Measurements from ENCODE around the gene CLEC20A. TPM values are rescaled to one million over a fixed set of nuclear protein-coding genes. Genes with fewer than 3 reads are reported as not detected.

Gene CLEC20A
- polyA plus RNA-seq, 3 donors = not detected

GRCh38 chr1:178484698-178485225 lies 12.0 kb downstream of the CLEC20A start:
- no peak for DNase-seq
- H3K36me3 ChIP-seq (replicated peaks in 1 of 2; ENCODE audit: control insufficient read depth in 1 of 2, insufficient read depth in 2 of 2, low read length in 2 of 2) = no peaks in the 10 kb centered on the region
- no peak overlapping the region for H3K4me3 Mint-ChIP-seq
- no peak overlapping the region for H3K4me2 ChIP-seq (replicated peaks; ENCODE audit: extremely low read depth, low read length, poor library complexity, severe bottlenecking)
- H3K4me3 ChIP-seq (replicated peaks in 1 of 3; ENCODE audit: low read depth in 2 of 3, low read length in 3 of 3) = no peak overlapping the region
- H3K27ac Mint-ChIP-seq = no peak overlapping the region
- peaks cover 0 to 4% (median 2%) of the 10 kb centered on the region in 3 donors for H3K27me3 Mint-ChIP-seq (ENCODE audit: low read depth in 3 of 3)
- peaks cover 23% of the 10 kb centered on the region for H3K4me1 Mint-ChIP-seq
- peak overlapping the region; percentile 23 for H2AFZ ChIP-seq (ENCODE audit: insufficient read depth, low read depth, low read length, poor library complexity, severe bottlenecking)
- H3K9me3 ChIP-seq (replicated peaks in 1 of 2; ENCODE audit: control insufficient read depth in 1 of 2, insufficient read depth in 1 of 2, low read length in 2 of 2) = no peaks in the 10 kb centered on the region
- no peaks in the 10 kb centered on the region for H4K20me1 ChIP-seq (ENCODE audit: insufficient read depth, low read length)
- no peaks in the 10 kb centered on the region for H3K27me3 ChIP-seq (ENCODE audit: control insufficient read depth in 2 of 2, insufficient read depth in 2 of 2, low read length in 2 of 2)
- no peaks in the 10 kb centered on the region for H3K79me2 ChIP-seq (ENCODE audit: insufficient read depth, low read length)
- 20% methylated on average over 1 of the region's 3 CpGs for WGBS (ENCODE audit: insufficient coverage)
- H3K9me3 Mint-ChIP-seq = no peaks in the 10 kb centered on the region
- no peak overlapping the region for H3K9ac ChIP-seq (ENCODE audit: insufficient read depth, low read length, poor library complexity, severe bottlenecking)
- TF ChIP-seq CTCF (IDR thresholded peaks at IDR 0.05) = no peak
- no peak overlapping the region for H3K27ac ChIP-seq (ENCODE audit: low read depth in 1 of 2, low read length in 2 of 2)
- peaks cover 15 to 26% of the 10 kb centered on the region in 2 donors for H3K4me1 ChIP-seq (ENCODE audit: control insufficient read depth in 1 of 2, insufficient read depth in 2 of 2, low read length in 2 of 2)
- intact Hi-C loops (cut with micrococcal nuclease) = no loop called here
- H3K36me3 Mint-ChIP-seq = peaks cover 0 to 2% of the 10 kb centered on the region in 2 donors

GRCh38 chr1:178483251-178483957 lies 13.4 kb downstream of the CLEC20A start:
- H3K27ac Mint-ChIP-seq = peak overlapping the region in 1 of 7 donors; percentile 13
- no peaks in the 10 kb centered on the region for H4K20me1 ChIP-seq (ENCODE audit: insufficient read depth, low read length)
- H3K27me3 ChIP-seq (ENCODE audit: control insufficient read depth in 2 of 2, insufficient read depth in 2 of 2, low read length in 2 of 2) = no peaks in the 10 kb centered on the region
- no peak overlapping the region for H3K4me2 ChIP-seq (replicated peaks; ENCODE audit: extremely low read depth, low read length, poor library complexity, severe bottlenecking)
- WGBS (ENCODE audit: insufficient coverage) = 83% methylated on average over 1 of the region's 5 CpGs
- no peaks in the 10 kb centered on the region for H3K36me3 ChIP-seq (replicated peaks in 1 of 2; ENCODE audit: control insufficient read depth in 1 of 2, insufficient read depth in 2 of 2, low read length in 2 of 2)
- no peak overlapping the region for H3K4me3 ChIP-seq (replicated peaks in 1 of 3; ENCODE audit: low read depth in 2 of 3, low read length in 3 of 3)
- no peak overlapping the region for H2AFZ ChIP-seq (ENCODE audit: insufficient read depth, low read depth, low read length, poor library complexity, severe bottlenecking)
- peak overlapping the region; percentile 15 for H3K9ac ChIP-seq (ENCODE audit: insufficient read depth, low read length, poor library complexity, severe bottlenecking)
- peaks cover 0 to 3% (median 0%) of the 10 kb centered on the region in 7 donors for H3K9me3 Mint-ChIP-seq
- H3K4me1 Mint-ChIP-seq = peaks cover 23% of the 10 kb centered on the region
- TF ChIP-seq CTCF (IDR thresholded peaks at IDR 0.05) = no peak
- H3K79me2 ChIP-seq (ENCODE audit: insufficient read depth, low read length) = no peaks in the 10 kb centered on the region
- no peak for DNase-seq
- intact Hi-C loops (cut with micrococcal nuclease) = no loop called here
- H3K27ac ChIP-seq (ENCODE audit: low read depth in 1 of 2, low read length in 2 of 2) = no peak overlapping the region
- no peaks in the 10 kb centered on the region for H3K9me3 ChIP-seq (replicated peaks in 1 of 2; ENCODE audit: control insufficient read depth in 1 of 2, insufficient read depth in 1 of 2, low read length in 2 of 2)
- peaks cover 0 to 2% of the 10 kb centered on the region in 2 donors for H3K36me3 Mint-ChIP-seq
- no peak overlapping the region for H3K4me3 Mint-ChIP-seq
- peaks cover 15 to 26% of the 10 kb centered on the region in 2 donors for H3K4me1 ChIP-seq (ENCODE audit: control insufficient read depth in 1 of 2, insufficient read depth in 2 of 2, low read length in 2 of 2)
- peaks cover 0 to 4% (median 2%) of the 10 kb centered on the region in 3 donors for H3K27me3 Mint-ChIP-seq (ENCODE audit: low read depth in 3 of 3)

All from CD14-positive monocyte (primary cell).